K562 (cell line): ENCODE results near the gene UBE2D3. TPM values are rescaled to one million over a fixed set of nuclear protein-coding genes. Genes with fewer than 3 reads are reported as not detected.
A peak's percentile ranks its signal among the peaks of the same experiment; 100 is the strongest.

Experiments
- ARID1B ChIP-seq: fragments of 450-650 bp; IDR thresholded peaks from 2 replicates; pipeline ENCODE4 v1.6.1; 2016; ENCODE audit warnings: antibody characterized with exemption, mild to moderate bottlenecking, inconsistent platforms
- ATF3 ChIP-seq, 2 experiments: fragments of 450-650 bp in 1 of 2; sonication (generic) in 1 of 2; formaldehyde crosslinking in 1 of 2; IDR thresholded peaks in 1 of 2; conservative IDR thresholded peaks in 1 of 2; 2 replicates each; pipeline versions ENCODE4 v1.6.1 to v1.8.1; 2016 to 2023; ENCODE audit warnings: mild to moderate bottlenecking in 2 of 2, moderate library complexity in 2 of 2, inconsistent platforms in 1 of 2, missing genetic modification reagents in 1 of 2
- CTCF ChIP-seq, 3 experiments: IDR thresholded peaks in 2 of 3; conservative IDR thresholded peaks in 1 of 3; 2 replicates each; pipeline ENCODE4 v1.5.1; 2011 to 2012; ENCODE audit warnings: low read length in 3 of 3, mild to moderate bottlenecking in 3 of 3, control low read depth in 2 of 3, improper control_type of control experiment in 1 of 3, inconsistent platforms in 1 of 3, low read depth in 1 of 3, mixed read lengths in 1 of 3, moderate library complexity in 1 of 3; ENCODE audit not compliant: insufficient read depth in 2 of 3
- CXXC5 ChIP-seq: fragments of 250-450 bp; sonication (Bioruptor Pico); IDR thresholded peaks from 2 replicates; pipeline ENCODE4 v1.8.0; 2022; ENCODE audit warnings: inconsistent platforms, mild to moderate bottlenecking, moderate library complexity
- HDAC6 ChIP-seq: IDR thresholded peaks from 2 replicates; pipeline ENCODE4 v1.6.1; 2012; ENCODE audit warnings: low read depth, mild to moderate bottlenecking, control low read depth, inconsistent platforms, low read length, moderate library complexity
- ID3 ChIP-seq, 2 experiments: fragments of 250-450 bp in 1 of 2; fragments of 450-650 bp in 1 of 2; sonication (Bioruptor Pico) in 1 of 2; IDR thresholded peaks; 2 replicates each; pipeline versions ENCODE4 v1.6.1 to v1.8.0; 2016 to 2021; ENCODE audit warnings: mild to moderate bottlenecking in 2 of 2, moderate library complexity in 2 of 2, missing compliant biosample characterization in 1 of 2, missing genetic modification characterization in 1 of 2
- KHSRP ChIP-seq: fragments of 450-650 bp; IDR thresholded peaks from 2 replicates; pipeline ENCODE4 v1.6.1; 2017
- NBN ChIP-seq: fragments of 450-650 bp; IDR thresholded peaks from 2 replicates; pipeline ENCODE4 v1.6.1; 2016; ENCODE audit warnings: low read depth, mild to moderate bottlenecking
- NFIC ChIP-seq: fragments of 450-650 bp; IDR thresholded peaks from 2 replicates; pipeline ENCODE4 v1.6.1; 2017; ENCODE audit warnings: mild to moderate bottlenecking, inconsistent platforms
- NRF1 ChIP-seq, 2 experiments: fragments of 450-650 bp; IDR thresholded peaks in 1 of 2; conservative IDR thresholded peaks in 1 of 2; 2 replicates each; pipeline ENCODE4 v1.6.1; 2014; ENCODE audit warnings: mild to moderate bottlenecking in 2 of 2
- PHF21A ChIP-seq: fragments of 450-650 bp; IDR thresholded peaks from 2 replicates; pipeline ENCODE4 v1.6.1; 2017; ENCODE audit warnings: low read depth, borderline replicate concordance
- RBM34 ChIP-seq: fragments of 200-400 bp; formaldehyde crosslinking; IDR thresholded peaks from 2 replicates; pipeline ENCODE4 v1.6.1; 2018; ENCODE audit warnings: low read length, borderline replicate concordance; ENCODE audit not compliant: insufficient read depth
- SPI1 ChIP-seq: IDR thresholded peaks from 2 replicates; pipeline ENCODE4 v1.6.1; 2011; ENCODE audit warnings: low read depth, low read length, control low read depth, borderline replicate concordance
- SRSF3 ChIP-seq: fragments of 200-400 bp; formaldehyde crosslinking; IDR thresholded peaks from 2 replicates; pipeline ENCODE4 v1.6.1; 2016; ENCODE audit warnings: mild to moderate bottlenecking, low read length, moderate library complexity; ENCODE audit not compliant: insufficient read depth
- TSHZ1 ChIP-seq: fragments of 250-450 bp; sonication (Bioruptor Pico); IDR thresholded peaks from 2 replicates; pipeline ENCODE4 v1.4.0; 2020; ENCODE audit warnings: mild to moderate bottlenecking, moderate library complexity
- YY1 ChIP-seq, 3 experiments: IDR thresholded peaks; 2 replicates each; pipeline ENCODE4 v1.6.1; 2011; ENCODE audit warnings: low read length in 2 of 3, mild to moderate bottlenecking in 2 of 3, moderate library complexity in 2 of 3, borderline replicate concordance in 1 of 3, control low read depth in 1 of 3, low read depth in 1 of 3; ENCODE audit not compliant: insufficient read depth in 3 of 3, insufficient replicate concordance in 2 of 3, control insufficient read depth in 1 of 3, insufficient read length in 1 of 3; ENCODE audit errors: extremely low read depth in 1 of 3
- ZNF133 ChIP-seq: fragments of 250-450 bp; sonication (Bioruptor Pico); IDR thresholded peaks from 2 replicates; pipeline ENCODE4 v1.4.0; 2020; ENCODE audit warnings: mild to moderate bottlenecking
- ZNF507 ChIP-seq: conservative IDR thresholded peaks from 2 replicates; pipeline ENCODE4 v1.6.1; 2017; ENCODE audit warnings: missing genetic modification characterization, missing compliant biosample characterization
- ZNF717 ChIP-seq: fragments of 250-450 bp; sonication (Bioruptor Pico); IDR thresholded peaks from 2 replicates; pipeline ENCODE4 v1.5.0; 2021
- polyA plus RNA-seq, 8 experiments: library from polyadenylated mRNA; depleted of rRNA in 4 of 8; stranded (reverse) in 5 of 8; unstranded in 3 of 8; fragments of >200 nt; fragmentation: Nextera tagmentation in 2 of 8; fragmentation: Illumina TruSeq in 1 of 8; extraction: Ambion mirVana in 2 of 8; extraction: Trizol in 1 of 8; gene quantifications; 2 replicates each; pipeline versions ENCODE4 v1.2.1 to v1.2.3, GENCODE V29; 2011 to 2014; ENCODE audit warnings: inconsistent platforms in 1 of 8, missing spikeins in 1 of 8
- total RNA-seq, 7 experiments: library from RNA; depleted of rRNA in 6 of 7; stranded (reverse); fragments of >200 nt in 6 of 7; fragmentation: Illumina TruSeq in 2 of 7; extraction: Trizol in 2 of 7; gene quantifications; 2 replicates each; pipeline versions ENCODE4 v1.2.1 to v1.2.3, GENCODE V29; 2011 to 2021; ENCODE audit warnings: low replicate concordance in 1 of 7

Gene UBE2D3
- total and polyA plus RNA-seq, 9 of the 15 experiments (the other 6 are each of a cell fraction or from before 2014, with no cell fraction given) = 191 to 618 (median 292) TPM

GRCh38 chr4:102826890-102827673 lies at the start of gene UBE2D3 (continued):
- peak; percentile 72 to 91 (median 90) for TF ChIP-seq YY1 (IDR thresholded peaks at IDR 0.05; ENCODE audit: borderline replicate concordance in 1 of 3, control insufficient read depth in 1 of 3, extremely low read depth in 1 of 3, insufficient read depth in 3 of 3, insufficient read length in 1 of 3, insufficient replicate concordance in 2 of 3, low read depth in 1 of 3, low read length in 2 of 3)
- TF ChIP-seq RBM34 = no peak
- no peak; the same call in 1 of the 2 replicates for TF ChIP-seq SRSF3
- no peak for TF ChIP-seq SPI1
- no peak for TF ChIP-seq ATF3 (IDR thresholded peaks at IDR 0.05)
- no peak; the same call in 1 of the 2 replicates for TF ChIP-seq ATF3 (CRISPR knock-in tag; conservative IDR thresholded peaks at IDR 0.05)
- TF ChIP-seq ZNF133 = no peak
- TF ChIP-seq ID3 (CRISPR knock-in tag; IDR thresholded peaks at IDR 0.05) = no peak
- peak; percentile 91 for TF ChIP-seq ID3 (tag; IDR thresholded peaks at IDR 0.05)
- peak; percentile 42; the same call in 1 of the 2 replicates for TF ChIP-seq ARID1B
- peak; percentile 74 for TF ChIP-seq NFIC
- no peak for TF ChIP-seq PHF21A
- TF ChIP-seq ZNF507 (tag) = no peak
- peak; percentile 89 for TF ChIP-seq NBN
- no peak for TF ChIP-seq HDAC6
- peak in 2 of 3 experiments; percentile 11 to 25; a peak in 1 of 6 replicates for TF ChIP-seq CTCF (IDR thresholded peaks at IDR 0.05 in 2 of 3, conservative IDR thresholded peaks at IDR 0.05 in 1 of 3; ENCODE audit: insufficient read depth in 2 of 3, low read depth in 1 of 3, low read length in 3 of 3)
- 0 out of 2 replicates have a peak, but pooled peaks have one; percentile 15 for TF ChIP-seq KHSRP
- no peak for TF ChIP-seq ZNF717 (CRISPR knock-in tag)
- peak; percentile 82 for TF ChIP-seq CXXC5 (CRISPR knock-in tag)
- TF ChIP-seq NRF1 (conservative IDR thresholded peaks at IDR 0.05 in 1 of 2, IDR thresholded peaks at IDR 0.05 in 1 of 2) = peak; percentile 58 to 60
- no peak for TF ChIP-seq TSHZ1 (CRISPR knock-in tag)
